Karpas-422 (cell line): Measurements from ENCODE around the gene LNX1. TPM values are rescaled to one million over a fixed set of nuclear protein-coding genes. Genes with fewer than 3 reads are reported as not detected.
"Not testable (repeated sequence)": the region's sequence is repeated elsewhere in the genome, so short reads cannot be mapped to it uniquely, and the experiment has no call there.

Experiments
- DNase-seq: peaks from one replicate; pipeline ENCODE4 v3.0.0-alpha.2; 2015
- H2AFZ ChIP-seq: fragments of 200-600 bp; sonication (generic); 2 replicates; pipeline ENCODE4 v1.6.1; 2014; ENCODE audit warnings: antibody characterized with exemption, low read length, mixed read lengths
- H3K27ac ChIP-seq: fragments of 200-600 bp; sonication (generic); 2 replicates; pipeline ENCODE4 v1.5.1; 2014; ENCODE audit warnings: mild to moderate bottlenecking, low read length, moderate library complexity
- H3K27me3 ChIP-seq: fragments of 200-600 bp; sonication (generic); 2 replicates; pipeline ENCODE4 v1.6.1; 2014; ENCODE audit warnings: low read length, mixed read lengths
- H3K36me3 ChIP-seq: fragments of 200-600 bp; sonication (generic); 2 replicates; pipeline ENCODE4 v1.6.1; 2014; ENCODE audit warnings: low read length, mixed read lengths; ENCODE audit not compliant: insufficient read depth
- H3K4me1 ChIP-seq: fragments of 200-600 bp; sonication (generic); 2 replicates; pipeline ENCODE4 v1.6.1; 2014; ENCODE audit warnings: mild to moderate bottlenecking, low read length, mixed read lengths
- H3K4me2 ChIP-seq: fragments of 200-600 bp; sonication (generic); 2 replicates; pipeline ENCODE4 v1.6.1; 2014; ENCODE audit warnings: low read length, low read depth, mild to moderate bottlenecking; ENCODE audit not compliant: poor library complexity, severe bottlenecking
- H3K4me3 ChIP-seq: fragments of 200-600 bp; sonication (generic); 2 replicates; pipeline ENCODE4 v1.5.1; 2014; ENCODE audit warnings: mild to moderate bottlenecking, antibody characterized with exemption, low read length, mixed read lengths
- H3K79me2 ChIP-seq: fragments of 200-600 bp; sonication (generic); 2 replicates; pipeline ENCODE4 v1.6.1; 2014; ENCODE audit warnings: mild to moderate bottlenecking, low read length, mixed read lengths
- H3K9ac ChIP-seq: fragments of 200-600 bp; sonication (generic); 2 replicates; pipeline ENCODE4 v1.6.0; 2014; ENCODE audit warnings: low read length
- H3K9me2 ChIP-seq: fragments of 200-600 bp; sonication (generic), shearing (Covaris generic); replicated peaks from 2 replicates; pipeline ENCODE4 v1.6.0; 2014; ENCODE audit warnings: mild to moderate bottlenecking, low read length, moderate library complexity; ENCODE audit not compliant: insufficient read depth
- H3K9me3 ChIP-seq: fragments of 300-700, 200-600 bp; sonication (generic); 2 replicates; pipeline ENCODE4 v1.6.1; 2014; ENCODE audit warnings: low read length, mixed read lengths
- H4K20me1 ChIP-seq: fragments of 200-600 bp; sonication (generic); 2 replicates; pipeline ENCODE4 v1.6.1; 2014; ENCODE audit warnings: mild to moderate bottlenecking, antibody characterized with exemption, low read length, low read depth; ENCODE audit not compliant: insufficient read depth
- total RNA-seq: library from RNA; depleted of rRNA; stranded (reverse); fragments of >200 nt; shearing (Covaris generic); gene quantifications from 2 replicates; pipeline ENCODE4 v1.2.3, GENCODE V29; 2014; ENCODE audit warnings: low replicate concordance; rRNA removed

LNX1 gene
- total RNA-seq, 1 experiment from 2014 or later = not detected

- H3K9ac ChIP-seq = no peak overlapping the region
- H2AFZ ChIP-seq = no peak overlapping the region
- no peaks in the 10 kb centered on the region for H3K9me3 ChIP-seq
- H3K79me2 ChIP-seq = peaks cover 76% of the 10 kb centered on the region
- H3K27me3 ChIP-seq = no peaks in the 10 kb centered on the region
- H3K4me2 ChIP-seq = no peak overlapping the region
- DNase-seq = no peak
- no peaks in the 10 kb centered on the region for H3K4me1 ChIP-seq
- H4K20me1 ChIP-seq = no peaks in the 10 kb centered on the region
- H3K4me3 ChIP-seq = no peak overlapping the region
- peaks cover 50% of the 10 kb centered on the region; the same call in 1 of the 2 replicates for H3K36me3 ChIP-seq
- no peaks in the 10 kb centered on the region for H3K9me2 ChIP-seq
- H3K27ac ChIP-seq = no peak overlapping the region
These were observed 163.9 kb downstream of the LNX1 start for GRCh38 chr4:53427366-53427765.

GRCh38 chr4:53424280-53424679 is 167.0 kb downstream of the LNX1 start:
- Histone ChIP-seq H3K4me2 (no peak overlapping the region), H3K9me3 (no peaks in the 10 kb centered on the region), H3K27me3 (no peaks in the 10 kb centered on the region), H4K20me1 (no peaks in the 10 kb centered on the region), H3K4me1 (no peaks in the 10 kb centered on the region), H3K9me2 (no peaks in the 10 kb centered on the region), H3K36me3 (peaks cover 30% of the 10 kb centered on the region; the same call in 1 of the 2 replicates), H3K27ac (no peak overlapping the region), H3K4me3 (no peak overlapping the region), H3K79me2 (peaks cover 70% of the 10 kb centered on the region), H2AFZ (no peak overlapping the region), H3K9ac (no peak overlapping the region)
- DNase-seq = no peak

- DNase-seq = no peak
- Histone ChIP-seq H3K9me3 (no peaks in the 10 kb centered on the region), H3K4me3 (no peak overlapping the region), H3K36me3 (peaks cover 18% of the 10 kb centered on the region; the same call in 1 of the 2 replicates), H3K9ac (no peak overlapping the region), H3K4me1 (peaks cover 8% of the 10 kb centered on the region; the same call in 1 of the 2 replicates), H3K4me2 (no peak overlapping the region), H2AFZ (no peak overlapping the region), H3K79me2 (peaks cover 71% of the 10 kb centered on the region), H3K27me3 (no peaks in the 10 kb centered on the region), H3K9me2 (no peaks in the 10 kb centered on the region), H3K27ac (no peak overlapping the region), H4K20me1 (no peaks in the 10 kb centered on the region)
These were observed 168.9 kb downstream of the LNX1 start for GRCh38 chr4:53422367-53422766.

DNA sequence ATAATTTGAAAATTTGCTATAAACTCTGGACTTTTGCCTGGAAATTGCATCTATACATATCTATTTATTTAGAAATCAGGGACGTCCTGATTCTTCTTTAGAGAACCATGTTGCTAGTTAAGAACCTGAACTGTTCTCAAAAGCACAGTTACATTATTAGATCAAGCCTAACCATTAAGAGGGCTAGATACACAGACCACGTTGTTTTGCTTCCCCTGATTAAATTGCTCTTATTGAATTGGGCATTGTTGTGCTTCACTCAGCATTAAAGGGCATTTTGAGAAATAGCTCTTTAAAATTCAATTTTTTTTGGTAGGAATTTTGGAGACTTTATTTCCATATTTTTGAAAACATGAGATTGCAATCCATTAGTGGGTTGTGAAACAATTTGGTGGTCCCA is 169.5 kb downstream of the LNX1 start:
- no peak overlapping the region for H2AFZ ChIP-seq
- H3K79me2 ChIP-seq = peaks cover 69% of the 10 kb centered on the region
- H3K9me3 ChIP-seq = no peaks in the 10 kb centered on the region
- DNase-seq = no peak
- H3K9me2 ChIP-seq = no peaks in the 10 kb centered on the region
- no peak overlapping the region for H3K4me2 ChIP-seq
- H3K9ac ChIP-seq = no peak overlapping the region
- peaks cover 12% of the 10 kb centered on the region; the same call in 1 of the 2 replicates for H3K36me3 ChIP-seq
- H4K20me1 ChIP-seq = no peaks in the 10 kb centered on the region
- no peaks in the 10 kb centered on the region for H3K27me3 ChIP-seq
- no peak overlapping the region for H3K27ac ChIP-seq
- no peak overlapping the region for H3K4me3 ChIP-seq
- peaks cover 8% of the 10 kb centered on the region; the same call in 1 of the 2 replicates for H3K4me1 ChIP-seq

DNA sequence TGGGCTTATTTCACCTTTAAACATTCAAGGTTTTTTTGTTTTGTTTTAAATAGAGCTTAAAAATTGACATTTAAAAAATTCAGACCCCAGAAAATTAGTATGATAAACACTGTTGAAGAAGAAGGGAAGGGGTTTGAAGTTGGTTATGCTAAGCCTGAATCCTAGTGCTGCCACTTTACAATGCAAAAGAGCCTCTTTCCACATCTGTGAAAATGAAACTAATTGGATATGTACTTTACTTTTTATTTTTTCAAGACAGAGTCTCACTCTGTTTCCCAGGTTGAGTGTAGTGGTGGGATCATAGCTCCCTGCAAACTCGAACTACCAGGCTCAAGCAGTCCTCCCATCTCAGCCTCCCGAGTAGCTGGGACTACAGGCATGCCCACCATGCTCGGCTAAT is 172.1 kb downstream of the LNX1 start:
- Histone ChIP-seq H3K4me2 (no peak overlapping the region), H3K9me3 (no peaks in the 10 kb centered on the region)

DNA sequence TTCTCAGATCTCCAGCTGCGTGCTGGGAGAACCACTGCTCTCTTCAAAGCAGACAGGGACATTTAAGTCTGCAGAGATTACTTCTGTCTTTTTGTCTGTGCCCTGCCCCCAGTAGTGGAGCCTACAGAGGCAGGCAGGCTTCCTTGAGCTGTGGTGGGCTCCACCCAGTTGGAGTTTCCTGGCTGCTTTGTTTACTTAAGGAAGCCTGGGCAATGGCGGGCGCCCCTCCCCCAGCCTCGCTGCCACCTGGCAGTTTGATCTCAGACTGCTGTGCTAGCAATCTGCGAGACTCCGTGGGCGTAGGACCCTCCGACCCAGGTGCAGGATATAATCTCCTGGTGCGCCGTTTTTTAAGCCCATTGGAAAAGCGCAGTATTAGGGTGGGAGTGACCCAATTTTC is 181.8 kb downstream of the LNX1 start:
- H3K9me2 ChIP-seq, H3K4me2 ChIP-seq, H3K4me1 ChIP-seq, H3K27ac ChIP-seq, DNase-seq, H3K27me3 ChIP-seq, H3K9ac ChIP-seq, H4K20me1 ChIP-seq, H3K9me3 ChIP-seq, H3K4me3 ChIP-seq, H2AFZ ChIP-seq: not testable (repeated sequence)
- peaks cover 53% of the 10 kb centered on the region for H3K79me2 ChIP-seq
- H3K36me3 ChIP-seq = peaks cover 11% of the 10 kb centered on the region; the same call in 1 of the 2 replicates

More for the DNA sequence above, 172.1 kb downstream of the LNX1 start:
- no peaks in the 10 kb centered on the region for H3K9me2 ChIP-seq
- H3K9ac ChIP-seq = no peak overlapping the region
- no peak overlapping the region for H2AFZ ChIP-seq
- no peak for DNase-seq
- peaks cover 70% of the 10 kb centered on the region for H3K79me2 ChIP-seq
- peaks cover 8% of the 10 kb centered on the region; the same call in 1 of the 2 replicates for H3K4me1 ChIP-seq
- peaks cover 27% of the 10 kb centered on the region for H3K36me3 ChIP-seq
- H3K4me3 ChIP-seq = no peak overlapping the region
- no peaks in the 10 kb centered on the region for H4K20me1 ChIP-seq
- no peaks in the 10 kb centered on the region for H3K27me3 ChIP-seq
- no peak overlapping the region for H3K27ac ChIP-seq

Other genes with a start within 250 kb of the LNX1 start
- gene SCFD2, start 225.4 kb downstream of the LNX1 start, total RNA-seq = 28.5 and 49.6 TPM in 2 replicates
- gene FIP1L1, start 213.8 kb downstream of the LNX1 start, total RNA-seq = 89.0 and 95.0 TPM in 2 replicates